Cardiac muscle cell (in vitro differentiated cells and primary cell): ENCODE data around the gene EFNA5. TPM values are rescaled to one million over a fixed set of nuclear protein-coding genes. Genes with fewer than 3 reads are reported as not detected.

Experiments used
- DNase-seq, 2 donors: peaks; one replicate each; pipeline versions ENCODE4 v3.0.0 to v3.0.0-alpha.2; 2010 to 2017; ENCODE audit warnings: low read depth in 1 of 2, low spot score in 1 of 2
- H3K27ac ChIP-seq: fragments of 200-600 bp; sonication (generic); 2 replicates; pipeline ENCODE4 v1.5.1; 2016
- H3K27me3 ChIP-seq: fragments of 200-600 bp; sonication (generic); 2 replicates; pipeline ENCODE4 v1.6.0; 2016; ENCODE audit warnings: control low read depth
- H3K36me3 ChIP-seq: fragments of 200-600 bp; sonication (generic); 2 replicates; pipeline ENCODE4 v1.5.1; 2016; ENCODE audit warnings: control low read depth
- H3K4me1 ChIP-seq: fragments of 200-600 bp; sonication (generic); 2 replicates; pipeline ENCODE4 v1.8.1; 2017; ENCODE audit warnings: low read depth, mild to moderate bottlenecking, mixed run types
- H3K4me3 ChIP-seq: fragments of 200-600 bp; sonication (generic); 2 replicates; pipeline ENCODE4 v1.5.1; 2016; ENCODE audit warnings: mild to moderate bottlenecking
- H3K9me3 ChIP-seq: fragments of 200-600 bp; sonication (generic); 2 replicates; pipeline ENCODE4 v1.5.1; 2017; ENCODE audit warnings: low read depth, mild to moderate bottlenecking, control low read depth
- CTCF ChIP-seq: IDR thresholded peaks from 2 replicates; pipeline ENCODE4 v1.5.1; 2012; ENCODE audit warnings: low read depth, mild to moderate bottlenecking, low read length
- polyA plus RNA-seq: library from polyadenylated mRNA; unstranded; fragments of >200 nt; fragmentation: Nextera tagmentation; extraction: Ambion mirVana; gene quantifications from 2 replicates; pipeline ENCODE4 v1.2.1, GENCODE V29; 2016
- total RNA-seq: library from RNA; depleted of rRNA; stranded (reverse); fragments of >200 nt; gene quantifications from 2 replicates; pipeline ENCODE4 v1.2.3, GENCODE V29; 2016

The EFNA5 gene
- total and polyA plus RNA-seq, 2 experiments from 2014 or later, result 4.5 to 12.0 TPM

GRCh38 chr5:107474361-107474715, 196.4 kb downstream of the EFNA5 start:
- no peak for DNase-seq
- Histone ChIP-seq H3K9me3 (no peaks in the 10 kb centered on the region), H3K4me3 (no peak overlapping the region), H3K27ac (no peak overlapping the region), H3K4me1 (peaks cover 24% of the 10 kb centered on the region), H3K27me3 (no peaks in the 10 kb centered on the region), H3K36me3 (no peaks in the 10 kb centered on the region)
- no peak for TF ChIP-seq CTCF

- no peak overlapping the region for H3K4me3 ChIP-seq
- TF ChIP-seq CTCF, result no peak
- H3K36me3 ChIP-seq, result no peaks in the 10 kb centered on the region
- no peak overlapping the region for H3K27ac ChIP-seq
- no peaks in the 10 kb centered on the region for H3K27me3 ChIP-seq
- DNase-seq, result no peak
- H3K9me3 ChIP-seq, result no peaks in the 10 kb centered on the region
- peaks cover 41% of the 10 kb centered on the region for H3K4me1 ChIP-seq
Observed at GRCh38 chr5:107472620-107473064, 198.1 kb downstream of the EFNA5 start.

GRCh38 chr5:107470295-107470582, 200.5 kb downstream of the EFNA5 start:
- DNase-seq, result no peak
- H3K27me3 ChIP-seq, result no peaks in the 10 kb centered on the region
- H3K36me3 ChIP-seq, result no peaks in the 10 kb centered on the region
- H3K27ac ChIP-seq, result peak overlapping the region; percentile 81
- no peaks in the 10 kb centered on the region for H3K9me3 ChIP-seq
- TF ChIP-seq CTCF, result no peak
- H3K4me3 ChIP-seq, result no peak overlapping the region
- peaks cover 53% of the 10 kb centered on the region for H3K4me1 ChIP-seq

GRCh38 chr5:107469485-107470294, 201.0 kb downstream of the EFNA5 start:
- Histone ChIP-seq H3K27me3 (no peaks in the 10 kb centered on the region), H3K9me3 (no peaks in the 10 kb centered on the region), H3K4me1 (peaks cover 50% of the 10 kb centered on the region), H3K36me3 (no peaks in the 10 kb centered on the region), H3K27ac (peak overlapping the region; percentile 81), H3K4me3 (no peak overlapping the region)
- peak; percentile 24 to 92 for DNase-seq
- TF ChIP-seq CTCF, result no peak

GRCh38 chr5:107469064-107469463, 201.7 kb downstream of the EFNA5 start:
- H3K36me3 ChIP-seq, result no peaks in the 10 kb centered on the region
- H3K9me3 ChIP-seq, result no peaks in the 10 kb centered on the region
- TF ChIP-seq CTCF, result no peak
- H3K27me3 ChIP-seq, result no peaks in the 10 kb centered on the region
- H3K4me1 ChIP-seq, result peaks cover 50% of the 10 kb centered on the region
- peak in 1 of 2 donors; percentile 27 for DNase-seq
- peak overlapping the region; percentile 81 for H3K27ac ChIP-seq
- no peak overlapping the region for H3K4me3 ChIP-seq
